Lower lobe of right lung (tissue), 2 donors: ENCODE data around the gene VANGL2. TPM values are rescaled to one million over a fixed set of nuclear protein-coding genes. Genes with fewer than 3 reads are reported as not detected.
A peak's percentile ranks its signal among the peaks of the same experiment; 100 is the strongest.
"Not testable (repeated sequence)": the region's sequence is repeated elsewhere in the genome, so short reads cannot be mapped to it uniquely, and the experiment has no call there.

Experiments used
- ATAC-seq, 2 donors: fragments of 200-7000 bp; cut with Tn5 transposase; one replicate each; pipeline ENCODE4 v1.9.1; 2020 to 2022; ENCODE audit warnings: mild to moderate bottlenecking in 2 of 2, moderate library complexity in 2 of 2
- DNase-seq: peaks from one replicate; pipeline ENCODE4 v3.0.0-alpha.2; 2020
- H3K27ac ChIP-seq: fragments of 200-600 bp; one replicate; pipeline ENCODE4 v1.8.0; 2022
- H3K27me3 ChIP-seq: fragments of 200-600 bp; one replicate; pipeline ENCODE4 v1.8.0; 2022; ENCODE audit warnings: low read depth
- H3K36me3 ChIP-seq: fragments of 200-600 bp; one replicate; pipeline ENCODE4 v1.8.0; 2022; ENCODE audit warnings: mild to moderate bottlenecking
- H3K4me1 ChIP-seq: fragments of 200-600 bp; one replicate; pipeline ENCODE4 v1.8.0; 2022
- H3K4me3 ChIP-seq: fragments of 200-600 bp; one replicate; pipeline ENCODE4 v1.8.0; 2022; ENCODE audit warnings: mild to moderate bottlenecking
- H3K9me3 ChIP-seq: fragments of 200-600 bp; one replicate; pipeline ENCODE4 v1.8.0; 2022
- intact Hi-C: fragments of 100-400 bp; cut with DNase I; formaldehyde crosslinking; loops from one replicate; pipeline ENCODE4 v1.11.0; 2022
- total RNA-seq: library from RNA; stranded (reverse); fragmentation: NEBNext Ultra II Directional; extraction: Animal tissue kit (Norgen Biotek cat#: 25700); gene quantifications from one replicate; pipeline ENCODE4 v1.2.1, GENCODE V29; 2021
- TF ChIP-seq, protein P1 (sequence below): fragments of 200-600 bp; IDR thresholded peaks from one replicate; pipeline ENCODE4 v1.8.0; 2022; ENCODE audit warnings: antibody characterized with exemption, mild to moderate bottlenecking
- donor health status: DM: no; HTN: yes; CAD: no; lungs with severe emphysema.

The VANGL2 gene
- total RNA-seq, 1 donor from 2014 or later = 7.5 TPM

- intact Hi-C loops = no loop called here
- ATAC-seq = peak; percentile 79 to 85
- DNase-seq = no peak
- Histone ChIP-seq H3K27ac (no peak overlapping the region), H3K4me3 (no peak overlapping the region), H3K4me1 (peaks cover 19% of the 10 kb centered on the region), H3K9me3 (no peaks in the 10 kb centered on the region), H3K27me3 (peaks cover 4% of the 10 kb centered on the region), H3K36me3 (no peaks in the 10 kb centered on the region)
- TF ChIP-seq, protein P1, sequence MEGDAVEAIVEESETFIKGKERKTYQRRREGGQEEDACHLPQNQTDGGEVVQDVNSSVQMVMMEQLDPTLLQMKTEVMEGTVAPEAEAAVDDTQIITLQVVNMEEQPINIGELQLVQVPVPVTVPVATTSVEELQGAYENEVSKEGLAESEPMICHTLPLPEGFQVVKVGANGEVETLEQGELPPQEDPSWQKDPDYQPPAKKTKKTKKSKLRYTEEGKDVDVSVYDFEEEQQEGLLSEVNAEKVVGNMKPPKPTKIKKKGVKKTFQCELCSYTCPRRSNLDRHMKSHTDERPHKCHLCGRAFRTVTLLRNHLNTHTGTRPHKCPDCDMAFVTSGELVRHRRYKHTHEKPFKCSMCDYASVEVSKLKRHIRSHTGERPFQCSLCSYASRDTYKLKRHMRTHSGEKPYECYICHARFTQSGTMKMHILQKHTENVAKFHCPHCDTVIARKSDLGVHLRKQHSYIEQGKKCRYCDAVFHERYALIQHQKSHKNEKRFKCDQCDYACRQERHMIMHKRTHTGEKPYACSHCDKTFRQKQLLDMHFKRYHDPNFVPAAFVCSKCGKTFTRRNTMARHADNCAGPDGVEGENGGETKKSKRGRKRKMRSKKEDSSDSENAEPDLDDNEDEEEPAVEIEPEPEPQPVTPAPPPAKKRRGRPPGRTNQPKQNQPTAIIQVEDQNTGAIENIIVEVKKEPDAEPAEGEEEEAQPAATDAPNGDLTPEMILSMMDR = peak; percentile 84
Measured at GRCh38 chr1:160376525-160377131, 23.7 kb upstream of the VANGL2 start.

- TF ChIP-seq, protein P1 = no peak
- H3K36me3 ChIP-seq = no peaks in the 10 kb centered on the region
- DNase-seq (no peak), ATAC-seq (peak; percentile 59 to 67)
- intact Hi-C loops = no loop called here
- H3K27ac ChIP-seq = no peak overlapping the region
- peaks cover 19% of the 10 kb centered on the region for H3K4me1 ChIP-seq
- H3K9me3 ChIP-seq = no peaks in the 10 kb centered on the region
- no peaks in the 10 kb centered on the region for H3K27me3 ChIP-seq
- no peak overlapping the region for H3K4me3 ChIP-seq
Measured at GRCh38 chr1:160377585-160378206, 22.7 kb upstream of the VANGL2 start.

GRCh38 chr1:160384812-160385211 is 15.6 kb upstream of the VANGL2 start:
- intact Hi-C loops, H3K36me3 ChIP-seq, H3K9me3 ChIP-seq, H3K27ac ChIP-seq, H3K4me1 ChIP-seq, DNase-seq, H3K4me3 ChIP-seq, ATAC-seq, H3K27me3 ChIP-seq: not testable (repeated sequence)

- ATAC-seq, H3K36me3 ChIP-seq, intact Hi-C loops, H3K4me3 ChIP-seq, H3K27me3 ChIP-seq, H3K27ac ChIP-seq, H3K4me1 ChIP-seq, H3K9me3 ChIP-seq, DNase-seq: not testable (repeated sequence)
Measured at GRCh38 chr1:160388406-160388805, 12.0 kb upstream of the VANGL2 start.

GRCh38 chr1:160394673-160395072 is 5.7 kb upstream of the VANGL2 start:
- ATAC-seq (no peak), DNase-seq (no peak)
- Histone ChIP-seq H3K9me3 (no peaks in the 10 kb centered on the region), H3K4me1 (no peaks in the 10 kb centered on the region), H3K27ac (no peak overlapping the region), H3K36me3 (no peaks in the 10 kb centered on the region), H3K4me3 (no peak overlapping the region), H3K27me3 (peaks cover 2% of the 10 kb centered on the region)
- intact Hi-C loops = no loop called here
- TF ChIP-seq, protein P1 = no peak

- ATAC-seq (no peak), DNase-seq (no peak)
- Histone ChIP-seq H3K4me1 (no peaks in the 10 kb centered on the region), H3K9me3 (no peaks in the 10 kb centered on the region), H3K27me3 (peaks cover 23% of the 10 kb centered on the region), H3K36me3 (no peaks in the 10 kb centered on the region), H3K27ac (no peak overlapping the region), H3K4me3 (no peak overlapping the region)
- TF ChIP-seq, protein P1 = no peak
- intact Hi-C loops = no loop called here
Measured at GRCh38 chr1:160397651-160398050, 2.7 kb upstream of the VANGL2 start.
